A673 (cell line): Measurements from ENCODE around the gene RPS6KA2. TPM values are rescaled to one million over a fixed set of nuclear protein-coding genes. Genes with fewer than 3 reads are reported as not detected.

ENCODE experiments used
- BruUV-seq: library from RNA; stranded (reverse); fragments of 400-500 nt; replicated peaks from 2 replicates; lab custom pipeline; 2021; lab: Mats Ljungman, UMichigan
- CTCF ChIA-PET: fragments of 300-600 bp; sonication (Branson Sonifier 250); formaldehyde crosslinking; loops from one replicate; lab custom pipeline; 2022; ENCODE audit warnings: antibody characterized with exemption; lab: Charles Lee
- POLR2A ChIA-PET: fragments of 300-600 bp; sonication (Branson Sonifier 250); formaldehyde crosslinking; loops from one replicate; lab custom pipeline; 2022; ENCODE audit warnings: antibody characterized with exemption; ENCODE audit not compliant: low non-redundant PET; lab: Charles Lee
- DNase-seq: peaks from one replicate; pipeline ENCODE4 v3.0.0-alpha.2; 2015; ENCODE audit warnings: low spot score
- H3K27ac ChIP-seq: fragments of 200-600 bp; sonication (generic); 2 replicates; pipeline ENCODE4 v1.5.1; 2016; ENCODE audit warnings: mixed run types, low read depth, mild to moderate bottlenecking, mixed read lengths, antibody characterized with exemption, low read length; ENCODE audit not compliant: poor library complexity, severe bottlenecking
- H3K27me3 ChIP-seq: fragments of 200-600 bp; sonication (generic); replicated peaks from 2 replicates; pipeline ENCODE4 v1.6.1; 2017; ENCODE audit warnings: mixed run types, low read depth, mild to moderate bottlenecking, mixed read lengths, antibody characterized with exemption, low read length; ENCODE audit not compliant: insufficient read depth, poor library complexity
- H3K36me3 ChIP-seq: fragments of 200-600 bp; sonication (generic); 2 replicates; pipeline ENCODE4 v1.6.1; 2016; ENCODE audit warnings: mixed run types, mild to moderate bottlenecking, mixed read lengths, antibody characterized with exemption, low read length; ENCODE audit not compliant: insufficient read depth, poor library complexity, severe bottlenecking
- H3K4me1 ChIP-seq: fragments of 200-600 bp; sonication (generic); 2 replicates; pipeline ENCODE4 v1.6.1; 2017; ENCODE audit warnings: mixed run types, mild to moderate bottlenecking, mixed read lengths, antibody characterized with exemption, low read length; ENCODE audit not compliant: insufficient read depth, poor library complexity, severe bottlenecking
- H3K4me3 ChIP-seq: fragments of 200-600 bp; sonication (generic); 2 replicates; pipeline ENCODE4 v1.5.1; 2016; ENCODE audit warnings: low read depth, mixed run types, mild to moderate bottlenecking, mixed read lengths, low read length; ENCODE audit not compliant: poor library complexity, severe bottlenecking
- H3K9me3 ChIP-seq: fragments of 200-600 bp; sonication (generic); 2 replicates; pipeline ENCODE4 v1.6.1; 2016; ENCODE audit warnings: mixed run types, low read depth, mild to moderate bottlenecking, mixed read lengths, antibody characterized with exemption, low read length; ENCODE audit not compliant: poor library complexity, severe bottlenecking
- CTCF ChIP-seq: fragments of 300-800, 200-600 bp; sonication (generic); conservative IDR thresholded peaks from 2 replicates; pipeline ENCODE4 v1.5.1; 2017; ENCODE audit warnings: low read depth, mild to moderate bottlenecking, antibody characterized with exemption, low read length, moderate library complexity, mixed read lengths
- EZH2 ChIP-seq: fragments of 200-600 bp; sonication (generic); IDR thresholded peaks from 2 replicates; pipeline ENCODE4 v1.6.1; 2017; ENCODE audit warnings: borderline replicate concordance, low read depth, mild to moderate bottlenecking, mixed read lengths, antibody characterized with exemption, low read length; ENCODE audit not compliant: poor library complexity, severe bottlenecking
- intact Hi-C: fragments of 100-400 bp; cut with micrococcal nuclease; formaldehyde crosslinking; loops from one replicate; pipeline ENCODE4 v1.10.0; 2022; ENCODE audit not compliant: unreplicated experiment
- total RNA-seq: library from RNA; stranded (reverse); gene quantifications from 2 replicates; pipeline ENCODE4 v1.2.3, GENCODE V29; 2021

The RPS6KA2 gene
- total RNA-seq, 1 experiment from 2014 or later, result 30.1 TPM

- intact Hi-C loops, result no loop called here
- TF ChIP-seq EZH2, result no peak
- TF ChIP-seq CTCF, result no peak
- CTCF ChIA-PET, result no interaction called here
- POLR2A ChIA-PET, result no interaction called here
- no peak overlapping the region for H3K27ac ChIP-seq
- no TSS peak for BruUV-seq
- H3K4me1 ChIP-seq, result no peaks in the 10 kb centered on the region
- no peak for DNase-seq
- H3K36me3 ChIP-seq, result no peaks in the 10 kb centered on the region
- no peak overlapping the region for H3K4me3 ChIP-seq
- H3K9me3 ChIP-seq, result no peaks in the 10 kb centered on the region
- H3K27me3 ChIP-seq, result no peaks in the 10 kb centered on the region
Observed at GRCh38 chr6:166604911-166605310, 22.1 kb downstream of the RPS6KA2 start.

GRCh38 chr6:166604328-166604727 lies 22.7 kb downstream of the RPS6KA2 start:
- BruUV-seq, result no TSS peak
- POLR2A ChIA-PET, result no interaction called here
- H3K4me1 ChIP-seq, result no peaks in the 10 kb centered on the region

GRCh38 chr6:166603043-166603690 lies 23.9 kb downstream of the RPS6KA2 start:
- ChIA-PET POLR2A (no interaction called here), CTCF (no interaction called here)
- no peaks in the 10 kb centered on the region for H3K4me1 ChIP-seq
- H3K36me3 ChIP-seq, result no peaks in the 10 kb centered on the region
- BruUV-seq, result no TSS peak
- no peak for DNase-seq
- TF ChIP-seq CTCF, result no peak
- H3K9me3 ChIP-seq, result no peaks in the 10 kb centered on the region
- intact Hi-C loops, result no loop called here
- H3K27me3 ChIP-seq, result no peaks in the 10 kb centered on the region
- H3K27ac ChIP-seq, result no peak overlapping the region
- H3K4me3 ChIP-seq, result no peak overlapping the region

More at GRCh38 chr6:166604328-166604727, 22.7 kb downstream of the RPS6KA2 start:
- intact Hi-C loops, result no loop called here
- no peaks in the 10 kb centered on the region for H3K27me3 ChIP-seq
- CTCF ChIA-PET, result no interaction called here
- TF ChIP-seq CTCF (no peak), EZH2 (no peak)
- H3K27ac ChIP-seq, result no peak overlapping the region
- H3K4me3 ChIP-seq, result no peak overlapping the region
- H3K36me3 ChIP-seq, result no peaks in the 10 kb centered on the region
- no peaks in the 10 kb centered on the region for H3K9me3 ChIP-seq
- DNase-seq, result no peak
